C4-2B (cell line): Measurements from ENCODE around the gene SHC3.

Source experiments
- ZFX ChIP-seq: fragments of 450-650 bp; IDR thresholded peaks from 2 replicates; pipeline ENCODE4 v1.6.1; 2017
- TF ChIP-seq, protein P1 (sequence below): fragments of 450-650 bp; conservative IDR thresholded peaks from 2 replicates; pipeline ENCODE4 v1.5.1; 2017; ENCODE audit warnings: mild to moderate bottlenecking

DNA sequence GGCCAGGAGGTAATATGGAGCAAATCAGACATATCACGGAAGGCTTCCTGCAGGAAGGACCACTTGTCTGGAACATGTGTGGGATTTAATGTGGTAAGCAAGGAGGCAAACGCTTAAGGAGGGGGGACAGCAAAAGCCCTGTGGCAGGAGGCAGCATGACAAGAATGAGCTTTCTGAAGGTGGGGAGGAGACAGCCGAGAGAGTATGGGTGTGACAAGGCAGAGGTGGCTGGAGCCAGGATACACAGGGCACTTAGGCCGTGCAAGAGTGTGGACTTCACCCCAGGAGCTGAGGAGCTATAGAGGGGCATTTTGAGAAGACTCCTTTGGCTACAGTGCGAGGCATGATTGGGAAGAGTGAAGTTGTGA, 201.7 kb downstream of the SHC3 start:
- TF ChIP-seq, protein P1, sequence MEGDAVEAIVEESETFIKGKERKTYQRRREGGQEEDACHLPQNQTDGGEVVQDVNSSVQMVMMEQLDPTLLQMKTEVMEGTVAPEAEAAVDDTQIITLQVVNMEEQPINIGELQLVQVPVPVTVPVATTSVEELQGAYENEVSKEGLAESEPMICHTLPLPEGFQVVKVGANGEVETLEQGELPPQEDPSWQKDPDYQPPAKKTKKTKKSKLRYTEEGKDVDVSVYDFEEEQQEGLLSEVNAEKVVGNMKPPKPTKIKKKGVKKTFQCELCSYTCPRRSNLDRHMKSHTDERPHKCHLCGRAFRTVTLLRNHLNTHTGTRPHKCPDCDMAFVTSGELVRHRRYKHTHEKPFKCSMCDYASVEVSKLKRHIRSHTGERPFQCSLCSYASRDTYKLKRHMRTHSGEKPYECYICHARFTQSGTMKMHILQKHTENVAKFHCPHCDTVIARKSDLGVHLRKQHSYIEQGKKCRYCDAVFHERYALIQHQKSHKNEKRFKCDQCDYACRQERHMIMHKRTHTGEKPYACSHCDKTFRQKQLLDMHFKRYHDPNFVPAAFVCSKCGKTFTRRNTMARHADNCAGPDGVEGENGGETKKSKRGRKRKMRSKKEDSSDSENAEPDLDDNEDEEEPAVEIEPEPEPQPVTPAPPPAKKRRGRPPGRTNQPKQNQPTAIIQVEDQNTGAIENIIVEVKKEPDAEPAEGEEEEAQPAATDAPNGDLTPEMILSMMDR, result no peak
- TF ChIP-seq ZFX, result no peak
